ENCODE measurements around the gene ENHO. TPM values are rescaled to one million over a fixed set of nuclear protein-coding genes. Genes with fewer than 3 reads are reported as not detected.

The ENHO gene
- total and polyA plus RNA-seq, 2 of the 8 experiments (the other 6 are each of a cell fraction or from before 2014, with no cell fraction given), result 12.2 to 49.4 TPM

- Histone ChIP-seq H3K23me2 (ENCODE audit: low read depth, low read length) (peaks cover 5% of the 10 kb centered on the region), H3K79me2 (ENCODE audit: control insufficient read depth in 1 of 2, insufficient read depth in 2 of 2, low read length in 2 of 2) (no peaks in the 10 kb centered on the region), H3K4ac (replicated peaks; ENCODE audit: insufficient read length, low read depth, low read length) (no peak overlapping the region), H3K14ac (ENCODE audit: insufficient read length) (no peak overlapping the region), H2BK20ac (ENCODE audit: low read length) (no peak overlapping the region), H3K56ac (replicated peaks; ENCODE audit: insufficient read length, low read depth, low read length) (no peak overlapping the region), H3K4me1 (replicated peaks in 1 of 4; ENCODE audit: control insufficient read depth in 3 of 4, insufficient read depth in 4 of 4, low read length in 3 of 4) (peaks cover 6 to 13% (median 13%) of the 10 kb centered on the region in 4 experiments), H3K4me2 (ENCODE audit: insufficient read depth in 1 of 2, low read depth in 2 of 2, low read length in 2 of 2) (no peak overlapping the region), H3K36me3 (ENCODE audit: control insufficient read depth in 2 of 4, insufficient read depth in 4 of 4, low read length in 3 of 4) (no peaks in the 10 kb centered on the region), H4K20me1 (replicated peaks in 1 of 2; ENCODE audit: control insufficient read depth in 1 of 2, insufficient read depth in 2 of 2, low read length in 2 of 2) (no peaks in the 10 kb centered on the region), H2BK5ac (ENCODE audit: low read depth, low read length) (no peak overlapping the region), H2AK5ac (ENCODE audit: low read depth, low read length) (no peak overlapping the region), H3K18ac (ENCODE audit: extremely low read depth, low read length) (no peak overlapping the region), H4K5ac (ENCODE audit: insufficient read length, low read depth, low read length) (no peak overlapping the region), H2BK120ac (replicated peaks; ENCODE audit: low read depth, low read length) (no peak overlapping the region), H3K9ac (replicated peaks in 1 of 4; ENCODE audit: extremely low read depth in 1 of 4, low read depth in 3 of 4, low read length in 3 of 4) (no peak overlapping the region), H4K8ac (ENCODE audit: extremely low read depth, insufficient read depth, low read length) (no peak overlapping the region), H3K27me3 (replicated peaks in 1 of 4; ENCODE audit: control insufficient read depth in 3 of 4, extremely low read depth in 1 of 4, insufficient read depth in 3 of 4, low read length in 3 of 4) (peaks cover 1 to 12% (median 9%) of the 10 kb centered on the region in 4 experiments; a peak in 5 of 7 replicates), H3K23ac (ENCODE audit: insufficient read length) (no peak overlapping the region), H3K4me3 (ENCODE audit: extremely low read depth in 1 of 4, insufficient read depth in 2 of 4, low read depth in 3 of 4, low read length in 4 of 4) (no peak overlapping the region), H2BK12ac (ENCODE audit: low read depth, low read length) (no peak overlapping the region), H3K79me1 (ENCODE audit: low read depth, low read length) (no peaks in the 10 kb centered on the region), H2AFZ (ENCODE audit: low read length) (no peak overlapping the region), H4K91ac (replicated peaks; ENCODE audit: insufficient read length, low read length) (no peak overlapping the region), H3K27ac (ENCODE audit: low read depth, low read length) (no peak overlapping the region), H3K9me3 (ENCODE audit: insufficient read depth in 2 of 2, low read depth in 1 of 2, low read length in 1 of 2) (no peaks in the 10 kb centered on the region), H2BK15ac (ENCODE audit: low read length) (no peak overlapping the region)
- DNase-seq (ENCODE audit: low read depth in 1 of 2, low spot score in 2 of 2), result no peak
- CTCF ChIA-PET (ENCODE audit: partially characterized antibody), result interaction anchor here (0.9 to 6.2 kb wide), 15 partner anchors 9 to 115 kb away, joined by 3 to 53 read pairs (median 9); no protein-coding TSS in a partner anchor
- POLR2A ChIA-PET (ENCODE audit: partially characterized antibody), result no interaction called here
- no peak for FAIRE-seq
- TF ChIP-seq RFX5 (IDR thresholded peaks at IDR 0.05; ENCODE audit: borderline replicate concordance, low read depth, low read length) (no peak), FOSL1 (IDR thresholded peaks at IDR 0.05; ENCODE audit: insufficient read depth, low read depth, low read length) (no peak), CBX8 (IDR thresholded peaks at IDR 0.05; ENCODE audit: borderline replicate concordance, low read depth, low read length) (no peak), HDAC6 (IDR thresholded peaks at IDR 0.05; ENCODE audit: low read depth, low read length) (no peak), RAD21 (IDR thresholded peaks at IDR 0.05 in 1 of 2, conservative IDR thresholded peaks at IDR 0.05 in 1 of 2; ENCODE audit: low read depth in 2 of 2, low read length in 2 of 2) (no peak), SP2 (IDR thresholded peaks at IDR 0.05; ENCODE audit: low read length) (no peak), EP300 (IDR thresholded peaks at IDR 0.05; ENCODE audit: borderline replicate concordance in 1 of 2, low read depth in 2 of 2, low read length in 2 of 2) (no peak)
- 82% methylated on average over 6 of the region's 6 CpGs; no CpG with 5 or more reads in 1 of the 2 experiments for WGBS, 2 experiments (ENCODE audit: extremely low coverage in 1 of 2, insufficient coverage in 1 of 2, insufficient read length in 1 of 2, insufficient replicate concordance in 2 of 2, low coverage in 1 of 2, low lambda C conversion rate in 2 of 2, missing lambda C conversion rate in 1 of 2)
Observed at GRCh38 chr9:34518110-34518616, 4.6 kb downstream of the ENHO start.
